NT2/D1 (cell line): ENCODE results near the gene COL8A1.
"Not testable (repeated sequence)": the region's sequence is repeated elsewhere in the genome, so short reads cannot be mapped to it uniquely, and the experiment has no call there.

Source experiments
- SUZ12 ChIP-seq: IDR thresholded peaks from 2 replicates; pipeline ENCODE4 v1.6.1; 2011; ENCODE audit not compliant: insufficient read length, insufficient read depth; ENCODE audit errors: extremely low read depth
- YY1 ChIP-seq: IDR thresholded peaks from 2 replicates; pipeline ENCODE4 v1.6.1; 2011; ENCODE audit not compliant: insufficient read length, insufficient read depth
- ZNF274 ChIP-seq: IDR thresholded peaks from 2 replicates; pipeline ENCODE4 v1.6.1; 2011; ENCODE audit warnings: mild to moderate bottlenecking, low read depth, low read length

DNA sequence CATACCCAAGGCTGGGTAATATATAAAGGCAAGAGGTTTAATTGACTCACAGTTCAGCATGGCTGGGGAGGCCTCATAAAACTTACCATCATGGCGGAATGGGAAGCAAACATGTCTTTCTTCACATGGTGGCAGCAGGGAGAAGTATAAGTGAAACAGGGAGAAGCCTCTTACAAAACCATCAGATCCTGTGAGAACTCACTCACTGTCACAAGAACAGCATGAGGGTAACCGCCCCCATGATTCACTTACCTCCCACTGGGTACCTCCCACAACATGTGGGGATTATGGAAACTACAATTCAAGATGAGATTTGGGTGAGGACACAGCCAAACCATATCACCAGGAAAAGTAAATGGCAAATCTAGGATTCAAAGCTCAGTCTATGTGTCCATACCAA, 102.0 kb downstream of the COL8A1 start:
- TF ChIP-seq ZNF274, YY1, SUZ12: not testable (repeated sequence)
